GM21737 (cell line): ENCODE measurements around the gene DOK3.

Experiments used
- ATAC-seq: cut with Tn5 transposase; IDR thresholded peaks from one replicate; pipeline ENCODE4 v1.9.1; 2021; ENCODE audit warnings: mild to moderate bottlenecking, moderate library complexity; ENCODE audit not compliant: unreplicated experiment

The DOK3 gene

GRCh38 chr5:177509381-177509951, at the start of gene DOK3:
Gene DOK3 (minus strand): TSS chr5:177509826. CDS start chr5:177509540, 286 bp downstream.
- no peak for ATAC-seq

GRCh38 chr5:177557796-177558195, 48.2 kb upstream of the DOK3 start:
- ATAC-seq = no peak

GRCh38 chr5:177557041-177557647, 47.5 kb upstream of the DOK3 start:
- no peak for ATAC-seq

- ATAC-seq = no peak
Observed at GRCh38 chr5:177555665-177556064, 46.0 kb upstream of the DOK3 start.

GRCh38 chr5:177555228-177555627, 45.6 kb upstream of the DOK3 start:
- ATAC-seq = no peak

- peak; percentile 91 for ATAC-seq
Observed at GRCh38 chr5:177554474-177555111, 45.0 kb upstream of the DOK3 start, which contains the start of gene FAM193B. Gene FAM193B (minus strand): TSS chr5:177554563. CDS start chr5:177554458, 105 bp downstream.

GRCh38 chr5:177553671-177554429, 44.2 kb upstream of the DOK3 start:
- ATAC-seq = peak; percentile 35

GRCh38 chr5:177552839-177553455, 43.3 kb upstream of the DOK3 start:
- ATAC-seq = no peak

GRCh38 chr5:177550122-177550521, 40.5 kb upstream of the DOK3 start:
- ATAC-seq = no peak

- ATAC-seq = no peak
Observed at GRCh38 chr5:177548495-177548894, 38.9 kb upstream of the DOK3 start.

- no peak for ATAC-seq
Observed at GRCh38 chr5:177547736-177548135, 38.1 kb upstream of the DOK3 start.

GRCh38 chr5:177546258-177546741, 36.7 kb upstream of the DOK3 start:
- ATAC-seq = no peak

GRCh38 chr5:177545487-177546257, 36.0 kb upstream of the DOK3 start:
- no peak for ATAC-seq

- no peak for ATAC-seq
Observed at GRCh38 chr5:177542816-177543465, 33.3 kb upstream of the DOK3 start.

GRCh38 chr5:177540438-177540837, 30.8 kb upstream of the DOK3 start:
- ATAC-seq = no peak

- ATAC-seq = no peak
Observed at GRCh38 chr5:177539411-177539810, 29.8 kb upstream of the DOK3 start.

GRCh38 chr5:177538876-177539275, 29.2 kb upstream of the DOK3 start:
- ATAC-seq = no peak

GRCh38 chr5:177537389-177538361, 28.0 kb upstream of the DOK3 start:
- ATAC-seq = no peak

- no peak for ATAC-seq
Observed at GRCh38 chr5:177536386-177536785, 26.8 kb upstream of the DOK3 start.
